Hepatocyte (in vitro differentiated cells): ENCODE measurements around the gene OR51I2. TPM values are rescaled to one million over a fixed set of nuclear protein-coding genes. Genes with fewer than 3 reads are reported as not detected.

Experiments used
- DNase-seq: peaks from one replicate; pipeline ENCODE4 v3.0.0-alpha.2; 2016; ENCODE audit warnings: low spot score
- H2AFZ ChIP-seq: fragments of 200-600 bp; sonication (generic); 2 replicates; pipeline ENCODE4 v1.6.0; 2016; ENCODE audit warnings: antibody characterized with exemption, mild to moderate bottlenecking
- H3K27ac ChIP-seq: fragments of 200-600 bp; sonication (generic); 2 replicates; pipeline ENCODE4 v1.5.1; 2016; ENCODE audit warnings: mild to moderate bottlenecking
- H3K27me3 ChIP-seq: fragments of 200-600 bp; sonication (generic); 2 replicates; pipeline ENCODE4 v1.6.1; 2016
- H3K36me3 ChIP-seq: fragments of 200-600 bp; sonication (generic); replicated peaks from 2 replicates; pipeline ENCODE4 v1.5.1; 2016; ENCODE audit warnings: low read depth; ENCODE audit not compliant: insufficient read depth
- H3K4me1 ChIP-seq: fragments of 200-600 bp; sonication (generic); 2 replicates; pipeline ENCODE4 v1.5.1; 2016; ENCODE audit warnings: mild to moderate bottlenecking, moderate library complexity; ENCODE audit not compliant: insufficient read depth
- H3K4me2 ChIP-seq: fragments of 200-600 bp; sonication (generic); 2 replicates; pipeline ENCODE4 v1.6.0; 2016
- H3K4me3 ChIP-seq: fragments of 200-600 bp; sonication (generic); 2 replicates; pipeline ENCODE4 v1.5.1; 2016; ENCODE audit warnings: mild to moderate bottlenecking
- H3K79me2 ChIP-seq: fragments of 200-600 bp; sonication (generic); 2 replicates; pipeline ENCODE4 v1.6.0; 2017; ENCODE audit warnings: mild to moderate bottlenecking
- H3K9me2 ChIP-seq: fragments of 200-600 bp; sonication (generic); replicated peaks from 2 replicates; pipeline ENCODE4 v1.6.0; 2017; ENCODE audit warnings: mild to moderate bottlenecking; ENCODE audit not compliant: insufficient read depth
- H3K9me3 ChIP-seq: fragments of 200-600 bp; sonication (generic); 2 replicates; pipeline ENCODE4 v1.5.1; 2016; ENCODE audit warnings: low read depth, mild to moderate bottlenecking
- H4K20me1 ChIP-seq: fragments of 200-600 bp; sonication (generic); 2 replicates; pipeline ENCODE4 v1.6.0; 2016; ENCODE audit warnings: mild to moderate bottlenecking; ENCODE audit not compliant: insufficient read depth, poor library complexity, severe bottlenecking
- EZH2 ChIP-seq: fragments of 200-600 bp; sonication (generic); IDR thresholded peaks from 2 replicates; pipeline ENCODE4 v1.6.1; 2016; ENCODE audit warnings: antibody characterized with exemption, mild to moderate bottlenecking, borderline replicate concordance
- EZH2phosphoT487 ChIP-seq: fragments of 200-600 bp; sonication (generic); IDR thresholded peaks from one replicate; pipeline ENCODE4 v1.6.1; 2018; ENCODE audit warnings: antibody characterized with exemption, mild to moderate bottlenecking, low read depth, moderate library complexity; ENCODE audit not compliant: unreplicated experiment, severe bottlenecking
- WGBS: methylation state at CpG from one replicate; pipeline ENCODE4 v1.1.6; 2016; ENCODE audit warnings: low lambda C conversion rate; ENCODE audit errors: missing lambda C conversion rate; 5-methylcytosine and 5-hydroxymethylcytosine counted together
- polyA plus RNA-seq: library from polyadenylated mRNA; unstranded; fragments of >200 nt; fragmentation: Nextera tagmentation; extraction: Ambion mirVana; gene quantifications from 2 replicates; pipeline ENCODE4 v1.2.1, GENCODE V29; 2016
- total RNA-seq: library from RNA; depleted of rRNA; stranded (reverse); fragments of >200 nt; gene quantifications from 2 replicates; pipeline ENCODE4 v1.2.3, GENCODE V29; 2014
- TF ChIP-seq, protein P1 (sequence below): fragments of 200-600 bp; sonication (generic); IDR thresholded peaks from 2 replicates; pipeline ENCODE4 v1.5.1; 2016; ENCODE audit warnings: antibody characterized with exemption, mild to moderate bottlenecking; ENCODE audit not compliant: poor library complexity

Gene OR51I2
- total and polyA plus RNA-seq, 2 experiments from 2014 or later = not detected

DNA sequence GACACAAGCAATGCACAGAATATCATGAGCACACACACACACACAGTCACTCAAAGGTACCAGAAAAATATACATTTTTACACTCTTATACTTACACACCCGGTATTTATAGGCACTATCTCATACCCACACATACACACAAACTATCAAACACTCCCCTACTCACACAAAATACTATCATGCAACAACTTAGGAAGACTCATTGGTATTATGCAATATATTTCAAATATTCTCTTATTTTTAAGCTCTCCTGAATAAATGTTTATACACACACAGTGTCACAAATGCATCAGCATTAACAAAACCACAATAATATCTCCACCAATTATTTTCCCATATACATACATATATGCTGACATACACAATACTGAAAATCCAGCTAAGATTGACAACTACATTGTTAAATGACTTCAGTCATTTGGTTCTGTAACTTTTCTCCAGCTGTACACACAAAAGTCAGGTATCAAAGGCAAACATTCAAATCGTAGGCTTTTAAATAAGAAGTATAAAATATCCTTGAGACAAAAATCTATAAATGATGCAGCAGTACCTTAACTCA lies 5.2 kb upstream of the OR51I2 start:
- TF ChIP-seq, protein P1, sequence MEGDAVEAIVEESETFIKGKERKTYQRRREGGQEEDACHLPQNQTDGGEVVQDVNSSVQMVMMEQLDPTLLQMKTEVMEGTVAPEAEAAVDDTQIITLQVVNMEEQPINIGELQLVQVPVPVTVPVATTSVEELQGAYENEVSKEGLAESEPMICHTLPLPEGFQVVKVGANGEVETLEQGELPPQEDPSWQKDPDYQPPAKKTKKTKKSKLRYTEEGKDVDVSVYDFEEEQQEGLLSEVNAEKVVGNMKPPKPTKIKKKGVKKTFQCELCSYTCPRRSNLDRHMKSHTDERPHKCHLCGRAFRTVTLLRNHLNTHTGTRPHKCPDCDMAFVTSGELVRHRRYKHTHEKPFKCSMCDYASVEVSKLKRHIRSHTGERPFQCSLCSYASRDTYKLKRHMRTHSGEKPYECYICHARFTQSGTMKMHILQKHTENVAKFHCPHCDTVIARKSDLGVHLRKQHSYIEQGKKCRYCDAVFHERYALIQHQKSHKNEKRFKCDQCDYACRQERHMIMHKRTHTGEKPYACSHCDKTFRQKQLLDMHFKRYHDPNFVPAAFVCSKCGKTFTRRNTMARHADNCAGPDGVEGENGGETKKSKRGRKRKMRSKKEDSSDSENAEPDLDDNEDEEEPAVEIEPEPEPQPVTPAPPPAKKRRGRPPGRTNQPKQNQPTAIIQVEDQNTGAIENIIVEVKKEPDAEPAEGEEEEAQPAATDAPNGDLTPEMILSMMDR = no peak
- no peak for TF ChIP-seq EZH2
- TF ChIP-seq EZH2phosphoT487 = no peak
- DNase-seq = no peak
- Histone ChIP-seq H3K9me3 (no peaks in the 10 kb centered on the region), H3K79me2 (no peaks in the 10 kb centered on the region), H2AFZ (no peak overlapping the region), H3K27ac (no peak overlapping the region), H3K27me3 (peaks cover 8% of the 10 kb centered on the region), H4K20me1 (no peaks in the 10 kb centered on the region), H3K4me2 (no peak overlapping the region), H3K9me2 (no peaks in the 10 kb centered on the region), H3K4me1 (no peaks in the 10 kb centered on the region), H3K4me3 (no peak overlapping the region), H3K36me3 (no peaks in the 10 kb centered on the region)
- WGBS = 62% methylated on average over 2 of the region's 2 CpGs

DNA sequence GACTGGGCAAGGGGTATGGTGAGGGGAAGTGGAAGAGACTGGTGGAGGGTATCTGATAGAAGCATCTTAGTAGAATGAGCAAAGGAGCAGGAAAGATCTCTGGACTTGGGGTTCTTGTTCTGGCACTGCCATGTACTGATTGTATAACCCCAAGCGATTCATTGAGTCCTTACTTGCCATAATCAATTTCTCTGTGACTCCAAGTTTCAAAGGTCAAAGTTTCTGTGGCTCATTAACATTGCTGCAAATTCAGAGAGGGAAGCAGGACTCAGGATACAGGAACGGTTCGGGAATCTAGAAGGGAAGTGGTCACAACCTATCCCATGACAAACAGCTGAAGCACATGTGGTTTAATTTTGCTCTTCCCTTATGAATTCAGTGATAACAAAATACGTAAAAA lies 309 bp downstream of the OR51I2 start:
- H3K4me2 ChIP-seq = no peak overlapping the region
- TF ChIP-seq, protein P1 = no peak
- TF ChIP-seq EZH2phosphoT487 = no peak
- no peak for TF ChIP-seq EZH2
- H2AFZ ChIP-seq = no peak overlapping the region

DNA sequence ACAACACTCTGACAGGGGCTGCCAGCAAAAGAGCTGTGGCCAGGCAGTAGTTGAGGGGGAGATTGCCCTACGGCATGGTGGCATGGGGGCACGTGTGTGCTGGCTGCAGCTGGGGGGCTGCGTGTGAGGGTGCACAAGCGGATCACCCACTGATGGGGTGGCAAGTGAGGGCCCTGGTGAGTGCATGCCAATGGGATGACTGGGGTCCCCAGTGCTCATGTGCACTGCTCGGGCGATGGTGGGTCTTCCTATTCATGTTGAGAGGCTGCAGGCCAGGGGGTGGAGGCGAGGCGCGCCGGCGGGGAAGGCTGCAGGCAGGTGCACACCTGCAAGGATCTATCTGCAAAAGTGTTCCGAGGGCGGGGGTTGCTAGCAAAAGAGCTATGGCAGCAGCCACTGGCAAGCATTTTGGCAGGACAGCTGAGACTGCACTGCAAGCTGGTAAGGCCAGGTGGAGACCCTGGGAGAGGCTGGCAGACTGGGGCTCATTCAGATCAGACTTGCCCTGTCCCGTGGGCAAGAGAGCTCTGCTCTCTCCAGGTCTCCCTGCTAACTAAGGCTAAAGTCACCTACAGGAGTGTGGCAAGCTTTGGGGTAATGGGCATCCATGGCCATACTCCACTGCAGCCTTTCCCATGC lies 12.0 kb downstream of the OR51I2 start:
- Histone ChIP-seq H3K79me2 (no peaks in the 10 kb centered on the region), H3K27ac (no peak overlapping the region), H3K27me3 (no peaks in the 10 kb centered on the region), H3K4me1 (no peaks in the 10 kb centered on the region), H2AFZ (no peak overlapping the region), H3K9me2 (no peaks in the 10 kb centered on the region), H3K4me3 (no peak overlapping the region), H3K4me2 (no peak overlapping the region), H4K20me1 (no peaks in the 10 kb centered on the region), H3K9me3 (no peaks in the 10 kb centered on the region), H3K36me3 (no peaks in the 10 kb centered on the region)
- no peak for TF ChIP-seq EZH2phosphoT487
- 96% methylated on average over 14 of the region's 14 CpGs for WGBS
- no peak for DNase-seq

More for the DNA sequence above, 309 bp downstream of the OR51I2 start:
- no peak for DNase-seq
- 88% methylated on average over 4 of the region's 4 CpGs for WGBS
- Histone ChIP-seq H3K4me1 (no peaks in the 10 kb centered on the region), H3K27me3 (no peaks in the 10 kb centered on the region), H3K27ac (no peak overlapping the region), H3K9me2 (no peaks in the 10 kb centered on the region), H3K36me3 (no peaks in the 10 kb centered on the region), H4K20me1 (no peaks in the 10 kb centered on the region), H3K9me3 (no peaks in the 10 kb centered on the region), H3K4me3 (no peak overlapping the region), H3K79me2 (no peaks in the 10 kb centered on the region)

DNA sequence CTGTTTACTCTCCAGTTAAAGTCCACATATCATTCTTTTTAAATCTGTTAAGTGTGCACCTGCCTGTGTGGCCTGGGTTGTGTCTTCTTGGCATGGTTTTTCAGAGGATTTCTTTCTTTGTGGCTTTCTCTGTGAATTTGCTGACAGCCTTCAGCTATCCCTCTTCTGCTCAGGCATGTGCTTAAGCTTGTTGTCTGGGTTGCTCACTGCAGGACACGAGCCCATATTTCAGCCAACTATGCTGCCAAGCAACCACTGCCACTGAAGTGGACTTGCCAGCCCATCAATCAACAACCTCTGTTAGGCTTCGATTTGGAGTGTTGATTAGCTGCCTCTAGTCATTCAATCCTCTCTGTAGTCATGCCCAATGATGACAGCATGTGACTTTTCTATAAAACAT lies 18.4 kb downstream of the OR51I2 start:
- no peaks in the 10 kb centered on the region for H3K4me1 ChIP-seq
- H3K4me3 ChIP-seq = no peak overlapping the region
- H3K4me2 ChIP-seq = no peak overlapping the region
- no peak overlapping the region for H3K27ac ChIP-seq
- DNase-seq = no peak
- no peaks in the 10 kb centered on the region for H3K9me2 ChIP-seq
- no peaks in the 10 kb centered on the region for H4K20me1 ChIP-seq
- 79% methylated on average over 2 of the region's 2 CpGs for WGBS
- no peak for TF ChIP-seq EZH2
- no peak for TF ChIP-seq EZH2phosphoT487
- TF ChIP-seq, protein P1 = no peak
- no peaks in the 10 kb centered on the region for H3K36me3 ChIP-seq
- no peak overlapping the region for H2AFZ ChIP-seq
- peaks cover 2% of the 10 kb centered on the region for H3K27me3 ChIP-seq
- no peaks in the 10 kb centered on the region for H3K9me3 ChIP-seq
- no peaks in the 10 kb centered on the region for H3K79me2 ChIP-seq
